Fibroblast of gingiva (primary cell): Measurements from ENCODE around the gene ARHGAP32.
"Not testable (repeated sequence)": the region's sequence is repeated elsewhere in the genome, so short reads cannot be mapped to it uniquely, and the experiment has no call there.

ENCODE experiments used
- DNase-seq: peaks from one replicate; pipeline ENCODE4 v3.0.0-alpha.2; 2011; ENCODE audit warnings: low read depth

Gene ARHGAP32

GRCh38 chr11:129202646-129203045 lies 10.5 kb upstream of the ARHGAP32 start:
- no peak for DNase-seq

GRCh38 chr11:129195682-129196081 lies 3.6 kb upstream of the ARHGAP32 start:
- no peak for DNase-seq

DNA sequence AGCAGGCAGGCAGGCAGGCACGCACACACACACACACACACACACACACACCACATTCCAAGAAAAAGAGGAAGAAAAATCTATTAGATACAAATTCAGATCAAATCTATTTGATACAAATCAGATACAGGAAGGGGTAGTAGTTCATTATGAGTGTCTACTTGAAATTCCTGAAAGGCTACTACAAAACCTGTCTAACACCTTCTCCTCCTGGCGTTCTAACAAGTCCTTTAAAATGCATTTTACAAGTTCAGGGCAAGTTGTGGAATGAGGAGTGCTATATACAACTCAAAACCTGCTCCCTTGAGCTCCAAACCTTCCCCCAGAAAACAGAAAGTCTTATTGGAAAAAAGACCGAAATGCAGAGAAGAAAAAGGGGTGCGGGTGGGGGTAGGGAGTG lies 476 bp downstream of the ARHGAP32 start:
- no peak for DNase-seq

DNA sequence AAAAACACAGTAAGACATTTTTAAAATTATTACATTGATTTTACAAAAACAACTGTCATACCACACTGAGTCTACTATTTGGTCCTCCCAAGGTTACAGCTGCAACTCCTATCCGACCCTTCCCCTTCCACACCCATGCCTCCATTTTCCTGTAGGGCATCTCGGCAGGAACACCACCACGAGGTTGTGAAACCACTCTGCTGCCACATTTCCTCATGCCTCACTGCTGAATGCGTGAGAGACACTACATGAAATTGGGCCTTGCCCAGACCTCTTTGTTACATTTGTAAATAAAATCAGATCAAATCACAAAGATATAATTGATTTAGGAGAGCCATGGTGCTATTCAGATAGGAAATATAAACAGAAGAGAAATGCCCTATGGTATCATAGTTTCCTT lies 2.0 kb downstream of the ARHGAP32 start:
- DNase-seq, result peak; percentile 63

- DNase-seq, result no peak
Observed at GRCh38 chr11:129189646-129190045, 2.5 kb downstream of the ARHGAP32 start.

DNA sequence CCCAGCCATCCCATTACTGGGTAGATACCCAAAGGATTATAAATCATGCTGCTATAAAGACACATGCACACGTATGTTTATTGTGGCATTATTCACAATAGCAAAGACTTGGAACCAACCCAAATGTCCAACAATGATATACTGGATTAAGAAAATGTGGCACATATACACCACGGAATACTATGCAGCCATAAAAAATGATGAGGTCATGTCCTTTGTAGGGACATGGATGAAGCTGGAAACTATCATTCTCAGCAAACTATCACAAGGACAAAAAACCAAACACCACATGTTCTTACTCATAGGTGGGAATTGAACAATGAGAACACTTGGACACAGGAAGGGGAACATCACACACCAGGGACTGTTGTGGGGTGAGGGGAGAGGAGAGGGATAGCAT lies 7.0 kb downstream of the ARHGAP32 start:
- not testable (repeated sequence) for DNase-seq

- no peak for DNase-seq
Observed at GRCh38 chr11:129184581-129184980, 7.5 kb downstream of the ARHGAP32 start.

DNA sequence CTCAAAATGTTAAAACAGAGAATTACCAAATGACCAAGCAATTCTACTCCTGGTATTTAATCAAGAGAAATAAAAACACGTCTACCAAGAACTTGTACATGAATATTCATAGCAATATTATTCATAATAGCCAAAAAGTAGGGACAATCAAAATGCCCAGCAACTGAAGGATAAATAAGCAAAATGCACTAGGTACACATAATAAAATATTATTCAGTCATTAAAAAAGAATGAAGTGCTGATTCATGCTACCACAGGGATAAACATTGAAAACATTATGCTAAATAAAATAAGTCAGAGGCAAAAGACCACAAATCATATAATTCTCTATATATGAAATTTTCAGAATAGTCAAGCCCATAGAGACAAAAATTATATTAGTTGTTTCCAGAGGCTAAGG lies 24.8 kb downstream of the ARHGAP32 start:
- no peak for DNase-seq

- no peak for DNase-seq
Observed at GRCh38 chr11:129163714-129164164, 28.4 kb downstream of the ARHGAP32 start.

- not testable (repeated sequence) for DNase-seq
Observed at GRCh38 chr11:129157080-129157479, 35.0 kb downstream of the ARHGAP32 start.

DNA sequence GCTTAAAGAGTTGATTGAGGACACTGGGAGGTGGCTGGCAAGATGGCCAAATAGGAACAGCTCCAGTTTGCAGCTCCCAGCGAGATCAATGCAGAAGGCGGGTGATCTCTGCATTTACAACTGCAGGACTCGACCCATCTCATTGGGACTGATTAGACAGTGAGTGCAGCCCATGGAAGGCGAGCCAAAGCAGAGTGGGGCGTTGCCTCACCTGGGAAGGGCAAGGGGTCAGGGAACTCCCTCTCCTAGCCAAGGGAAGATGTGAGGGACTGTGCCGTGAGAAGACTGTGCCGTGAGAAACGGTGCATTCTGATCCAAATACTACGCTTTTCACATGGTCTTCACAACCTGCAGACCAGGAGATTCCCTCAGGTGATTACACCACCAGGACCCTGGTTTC lies 36.4 kb downstream of the ARHGAP32 start:
- no peak for DNase-seq

DNA sequence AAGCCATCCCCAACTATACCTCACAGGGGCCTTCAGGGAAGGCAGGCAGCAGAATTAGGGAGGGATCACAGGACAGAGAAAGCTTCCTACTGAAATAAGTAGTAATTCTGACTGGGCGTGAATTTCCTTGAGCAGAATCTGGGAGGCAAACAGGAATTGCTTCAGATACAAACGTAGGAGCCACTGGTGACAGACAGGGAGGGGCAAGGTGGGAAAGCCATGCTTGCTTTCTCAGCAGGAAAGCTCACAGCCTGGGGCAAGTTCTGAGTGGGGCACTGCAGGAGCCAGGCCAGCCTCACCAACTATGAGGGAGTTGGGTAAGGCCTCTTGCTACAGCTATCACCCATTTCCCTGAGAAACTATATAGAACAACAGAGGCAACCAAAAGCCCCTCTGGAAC lies 43.6 kb downstream of the ARHGAP32 start:
- DNase-seq, result no peak

DNA sequence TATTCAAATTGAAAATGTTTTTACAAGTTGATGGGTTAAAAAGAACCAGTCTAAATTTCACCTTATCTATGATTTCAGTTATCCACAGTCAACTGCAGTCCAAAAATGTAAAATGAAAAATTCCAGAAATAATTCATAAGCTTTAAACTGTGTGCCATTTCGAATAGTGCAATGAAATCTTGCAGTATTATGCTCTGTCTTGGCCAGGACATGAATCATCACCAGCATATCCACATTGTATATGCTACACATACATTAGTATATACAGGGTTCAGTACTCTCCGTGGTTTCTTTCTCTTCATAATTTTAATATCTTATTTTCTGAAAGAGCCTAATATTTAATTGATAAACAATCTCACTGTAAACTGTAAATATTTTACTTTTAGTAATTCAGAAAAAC lies 45.9 kb downstream of the ARHGAP32 start:
- no peak for DNase-seq

GRCh38 chr11:129145276-129145675 lies 46.8 kb downstream of the ARHGAP32 start:
- DNase-seq, result no peak

DNA sequence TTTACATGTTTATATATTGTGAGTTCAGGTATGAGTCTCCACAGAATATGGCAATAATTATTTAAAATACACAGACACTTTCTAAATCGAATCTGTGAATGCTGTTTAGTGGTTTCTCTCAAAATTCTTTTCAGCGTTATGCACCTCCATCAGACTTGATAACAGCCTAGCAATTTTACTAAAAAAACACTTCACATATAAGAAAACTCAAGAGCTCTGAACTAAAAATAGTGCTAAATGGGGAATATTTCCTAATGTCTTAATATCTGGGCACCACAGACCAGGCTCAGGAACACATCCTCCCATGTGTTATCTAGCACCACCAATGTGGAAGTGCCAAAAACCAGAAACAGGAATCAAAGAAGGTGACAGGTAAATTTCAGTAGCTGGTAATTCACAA lies 47.9 kb downstream of the ARHGAP32 start:
- DNase-seq, result no peak

GRCh38 chr11:129143335-129143734 lies 48.8 kb downstream of the ARHGAP32 start:
- DNase-seq, result peak; percentile 91

DNA sequence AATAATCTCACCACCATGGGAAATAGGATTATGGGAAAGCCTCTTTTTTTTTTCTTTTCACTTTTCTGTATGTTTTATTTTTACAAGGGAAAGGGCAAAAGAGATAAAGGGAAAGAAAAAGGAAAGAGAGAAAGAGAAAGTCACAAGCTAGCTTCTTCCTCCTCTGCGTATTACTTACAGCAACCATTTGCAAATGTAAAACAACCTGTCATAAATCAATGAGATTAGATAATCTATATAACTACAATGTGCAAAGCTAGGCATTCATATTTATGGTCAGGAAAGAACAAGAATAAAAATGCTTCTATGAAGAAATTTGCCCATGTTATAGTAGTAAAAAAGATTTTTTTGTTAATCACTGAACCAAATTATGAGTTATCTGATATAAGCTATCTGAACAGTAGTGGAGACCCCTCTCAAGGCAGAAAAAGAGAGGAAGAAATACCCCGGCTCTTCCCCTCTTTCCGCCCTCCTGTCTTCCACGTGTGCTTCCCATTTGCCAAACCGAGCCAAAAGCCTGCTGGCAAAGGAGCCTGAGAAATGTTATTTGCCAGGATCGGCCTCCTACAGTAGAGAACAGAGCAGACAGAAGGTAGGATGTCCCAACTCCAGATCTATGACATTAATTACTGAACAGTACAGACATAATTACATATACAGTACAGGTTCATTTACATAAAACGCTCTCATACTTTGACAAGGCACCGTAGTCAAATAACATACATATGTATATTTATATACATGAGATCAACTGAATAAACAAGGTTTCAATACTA lies 50.2 kb downstream of the ARHGAP32 start:
- DNase-seq, result no peak

DNA sequence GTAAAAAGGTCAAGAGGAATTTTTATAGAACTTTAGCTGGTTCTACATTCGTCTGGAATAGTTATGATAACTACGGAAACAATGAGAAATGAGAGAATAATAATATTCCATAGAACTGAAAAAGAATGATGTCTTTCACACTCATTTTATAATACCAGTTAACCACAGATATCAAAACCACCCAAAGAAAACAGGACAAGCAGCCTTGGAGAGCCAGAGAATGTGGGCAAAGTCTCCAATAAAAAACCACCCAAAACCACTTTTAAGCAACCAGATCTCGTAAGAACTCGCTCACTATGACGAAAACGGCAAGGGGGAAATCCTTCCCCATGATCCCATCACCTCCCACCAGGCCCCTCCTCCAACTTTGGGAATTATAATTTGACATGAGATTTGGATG lies 60.8 kb downstream of the ARHGAP32 start:
- no peak for DNase-seq

DNA sequence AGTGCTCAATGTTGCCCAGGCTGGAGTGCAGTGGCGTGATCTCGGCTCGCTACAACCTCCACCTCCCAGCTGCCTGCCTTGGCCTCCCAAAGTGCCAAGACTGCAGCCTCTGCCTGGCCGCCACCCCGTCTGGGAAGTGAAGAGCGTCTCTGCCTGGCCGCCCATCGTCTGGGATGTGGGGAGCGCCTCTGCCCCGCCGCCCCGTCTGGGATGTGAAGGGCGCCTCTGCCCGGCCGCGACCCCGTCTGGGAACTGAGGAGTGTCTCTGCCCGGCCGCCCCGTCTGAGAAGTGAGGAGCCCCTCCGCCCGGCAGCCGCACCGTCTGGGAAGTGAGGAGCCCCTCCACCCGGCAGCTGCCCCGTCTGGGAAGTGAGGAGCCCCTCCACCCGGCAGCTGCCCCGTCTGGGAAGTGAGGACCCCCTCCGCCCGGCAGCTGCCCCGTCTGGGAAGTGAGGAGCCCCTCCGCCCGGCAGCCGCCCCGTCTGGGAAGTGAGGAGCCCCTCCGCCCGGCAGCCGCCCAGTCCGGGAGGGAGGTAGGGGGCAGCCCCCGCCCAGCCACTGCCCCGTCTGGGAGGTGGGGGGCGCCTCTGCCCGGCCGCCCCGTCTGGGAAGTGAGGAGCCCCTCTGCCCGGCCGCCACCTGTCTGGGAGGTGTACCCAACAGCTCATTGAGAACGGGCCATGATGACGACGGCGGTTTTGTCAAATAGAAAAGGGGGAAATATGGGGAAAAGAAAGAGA lies 63.1 kb downstream of the ARHGAP32 start:
- not testable (repeated sequence) for DNase-seq

GRCh38 chr11:129119036-129119435 lies 73.1 kb downstream of the ARHGAP32 start:
- no peak for DNase-seq

- peak; percentile 59 for DNase-seq
Observed at GRCh38 chr11:129117595-129118350, 74.4 kb downstream of the ARHGAP32 start.
